Lung (tissue), 12 donors: ENCODE data around the gene DISP2. TPM values are rescaled to one million over a fixed set of nuclear protein-coding genes. Genes with fewer than 3 reads are reported as not detected.

Experiments used
- ATAC-seq: fragments of 200-7000 bp; cut with Tn5 transposase; one replicate; pipeline ENCODE4 v1.9.1; 2020; ENCODE audit warnings: moderate number of reproducible peaks; ENCODE audit not compliant: insufficient read depth, low FRiP score
- DNase-seq, 3 donors: peaks; one replicate each; pipeline ENCODE4 v3.0.0-alpha.2; 2013 to 2017
- H3K27ac ChIP-seq, 2 donors: one replicate each; pipeline ENCODE4 v1.5.1; 2013; ENCODE audit warnings: mild to moderate bottlenecking in 2 of 2, moderate library complexity in 2 of 2, control low read depth in 1 of 2, inconsistent platforms in 1 of 2, low read depth in 1 of 2, low read length in 1 of 2
- H3K27me3 ChIP-seq, 3 donors: one replicate each; pipeline ENCODE4 v1.5.1; 2013; ENCODE audit warnings: low read length in 2 of 3; ENCODE audit not compliant: control insufficient read depth in 3 of 3, insufficient read depth in 3 of 3
- H3K36me3 ChIP-seq, 4 donors: one replicate each; pipeline ENCODE4 v1.5.1; 2013; ENCODE audit warnings: low read length in 4 of 4, mild to moderate bottlenecking in 1 of 4, moderate library complexity in 1 of 4; ENCODE audit not compliant: control insufficient read depth in 4 of 4, insufficient read depth in 4 of 4
- H3K4me1 ChIP-seq, 5 donors: one replicate each; pipeline ENCODE4 v1.5.1; 2013; ENCODE audit warnings: low read length in 5 of 5, mild to moderate bottlenecking in 2 of 5, moderate library complexity in 1 of 5; ENCODE audit not compliant: control insufficient read depth in 5 of 5, insufficient read depth in 5 of 5
- H3K4me3 ChIP-seq: one replicate; pipeline ENCODE4 v1.5.1; 2013; ENCODE audit warnings: mild to moderate bottlenecking, control low read depth, moderate library complexity
- H3K9ac ChIP-seq, 2 donors: one replicate each; pipeline ENCODE4 v1.5.1; 2013; ENCODE audit warnings: low read length in 2 of 2, control low read depth in 1 of 2; ENCODE audit not compliant: insufficient read depth in 1 of 2
- H3K9me3 ChIP-seq, 4 donors: one replicate each; pipeline ENCODE4 v1.5.1; 2013; ENCODE audit warnings: low read length in 3 of 4, mild to moderate bottlenecking in 1 of 4, moderate library complexity in 1 of 4; ENCODE audit not compliant: control insufficient read depth in 4 of 4, insufficient read depth in 3 of 4
- WGBS, 2 donors: extraction: QIAGEN DNeasy Blood & Tissue Kit; methylation state at CpG; one replicate each; pipeline ENCODE4 v1.1.7; 2013; 5-methylcytosine and 5-hydroxymethylcytosine counted together
- polyA plus RNA-seq, 2 donors: library from polyadenylated mRNA; stranded (reverse); fragments of 200-250 nt; gene quantifications; one replicate each; pipeline ENCODE4 v1.2.1, GENCODE V29; 2013
- total RNA-seq, 2 donors: library from RNA; depleted of rRNA in 1 of 2; stranded (reverse); fragments of >200 nt in 1 of 2; gene quantifications; one replicate each; pipeline ENCODE4 v1.2.1, GENCODE V29; 2014 to 2021
- TF ChIP-seq, protein P1 (sequence below): IDR thresholded peaks from 2 replicates; pipeline ENCODE4 v1.5.1; 2012; ENCODE audit warnings: mild to moderate bottlenecking; ENCODE audit errors: control extremely low read depth, extremely low read depth
- donor health status: control.
- donor health status: control.
- donor health status: Bipolar disorder and iron deficiency.
- donor health status: healthy.
- donor health status: DM: yes; HTN: yes; CAD: no.

Gene DISP2
- total and polyA plus RNA-seq, 4 donors: 0.06 to 2.5 (median 0.76) TPM

DNA sequence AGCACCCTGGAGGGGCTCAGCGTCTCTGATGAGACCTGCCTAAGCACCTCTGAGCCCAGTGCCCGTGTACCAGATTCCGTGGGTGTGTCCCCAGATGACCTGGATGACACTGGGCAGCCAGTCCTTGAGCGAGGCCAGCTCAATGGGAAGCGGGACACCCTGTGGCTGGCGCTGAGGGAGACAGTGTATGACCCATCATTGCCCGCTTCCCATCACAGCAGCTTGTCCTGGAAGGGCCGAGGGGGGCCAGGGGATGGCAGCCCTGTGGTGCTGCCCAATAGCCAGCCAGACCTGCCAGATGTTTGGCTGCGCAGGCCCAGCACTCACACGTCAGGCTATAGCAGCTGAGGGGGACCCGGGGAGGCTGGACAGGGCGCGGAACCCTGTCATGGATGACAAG, 12.0 kb downstream of the DISP2 start:
- Histone ChIP-seq H3K4me1 (peaks cover 0 to 13% (median 0%) of the 10 kb centered on the region in 5 donors), H3K9me3 (no peaks in the 10 kb centered on the region), H3K27ac (no peak overlapping the region), H3K36me3 (no peaks in the 10 kb centered on the region), H3K4me3 (no peak overlapping the region), H3K27me3 (no peaks in the 10 kb centered on the region), H3K9ac (no peak overlapping the region)
- TF ChIP-seq, protein P1, sequence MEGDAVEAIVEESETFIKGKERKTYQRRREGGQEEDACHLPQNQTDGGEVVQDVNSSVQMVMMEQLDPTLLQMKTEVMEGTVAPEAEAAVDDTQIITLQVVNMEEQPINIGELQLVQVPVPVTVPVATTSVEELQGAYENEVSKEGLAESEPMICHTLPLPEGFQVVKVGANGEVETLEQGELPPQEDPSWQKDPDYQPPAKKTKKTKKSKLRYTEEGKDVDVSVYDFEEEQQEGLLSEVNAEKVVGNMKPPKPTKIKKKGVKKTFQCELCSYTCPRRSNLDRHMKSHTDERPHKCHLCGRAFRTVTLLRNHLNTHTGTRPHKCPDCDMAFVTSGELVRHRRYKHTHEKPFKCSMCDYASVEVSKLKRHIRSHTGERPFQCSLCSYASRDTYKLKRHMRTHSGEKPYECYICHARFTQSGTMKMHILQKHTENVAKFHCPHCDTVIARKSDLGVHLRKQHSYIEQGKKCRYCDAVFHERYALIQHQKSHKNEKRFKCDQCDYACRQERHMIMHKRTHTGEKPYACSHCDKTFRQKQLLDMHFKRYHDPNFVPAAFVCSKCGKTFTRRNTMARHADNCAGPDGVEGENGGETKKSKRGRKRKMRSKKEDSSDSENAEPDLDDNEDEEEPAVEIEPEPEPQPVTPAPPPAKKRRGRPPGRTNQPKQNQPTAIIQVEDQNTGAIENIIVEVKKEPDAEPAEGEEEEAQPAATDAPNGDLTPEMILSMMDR: no peak
- no peak for DNase-seq
- WGBS, 2 donors: 94 to 96% methylated on average over 13 of the region's 13 CpGs
- no peak for ATAC-seq

DNA sequence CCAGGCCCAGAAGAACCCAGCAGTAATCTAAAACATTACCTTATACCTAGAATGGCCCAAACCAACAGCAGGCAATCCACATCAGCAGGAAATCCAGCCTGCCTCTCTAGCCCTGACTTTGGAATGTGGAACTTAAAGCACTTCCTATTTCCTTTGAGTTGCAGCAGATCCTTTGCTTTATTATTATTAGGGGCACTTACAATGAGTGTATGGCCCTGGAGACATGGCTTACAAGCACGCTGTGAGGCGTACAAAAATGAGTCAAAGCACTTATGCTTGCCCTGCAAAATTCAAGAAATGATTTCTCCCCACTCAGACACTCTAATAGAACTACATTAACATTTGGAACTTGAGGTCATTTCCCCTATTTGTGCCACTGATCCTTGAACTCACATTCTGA, 15.0 kb downstream of the DISP2 start:
- Histone ChIP-seq H3K27me3 (peaks cover 0 to 2% (median 0%) of the 10 kb centered on the region in 3 donors), H3K9me3 (no peaks in the 10 kb centered on the region), H3K27ac (no peak overlapping the region), H3K4me3 (no peak overlapping the region), H3K36me3 (no peaks in the 10 kb centered on the region), H3K4me1 (peaks cover 0 to 6% (median 0%) of the 10 kb centered on the region in 5 donors), H3K9ac (no peak overlapping the region)
- ATAC-seq: peak; percentile 28
- DNase-seq: peak in 1 of 3 donors; percentile 39
- TF ChIP-seq, protein P1: no peak
- 43 to 63% methylated on average over 2 of the region's 2 CpGs for WGBS, 2 donors

DNA sequence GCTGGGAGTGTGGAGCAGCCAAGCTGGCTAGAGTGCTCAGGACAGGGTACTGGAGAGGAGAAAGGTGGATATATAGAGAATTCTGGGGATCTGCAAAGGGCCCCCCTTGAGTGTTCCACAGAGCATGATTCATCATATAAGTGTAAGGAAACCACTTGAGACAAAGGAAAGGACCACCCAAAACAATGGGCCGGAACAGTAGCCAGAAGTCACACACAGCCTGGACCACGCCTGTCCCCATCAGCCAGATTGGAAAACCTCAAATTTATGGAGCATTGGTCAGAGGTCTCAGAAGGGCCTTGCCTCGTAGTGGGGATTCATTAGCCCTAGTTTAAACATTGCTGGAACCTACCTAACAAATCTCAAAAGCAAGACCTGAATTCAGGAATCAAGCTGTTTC, 19.6 kb downstream of the DISP2 start:
- 76 to 86% methylated on average over 3 of the region's 3 CpGs for WGBS, 2 donors

More for the DNA sequence above, 19.6 kb downstream of the DISP2 start:
- peaks cover 0 to 2% (median 0%) of the 10 kb centered on the region in 5 donors for H3K4me1 ChIP-seq
- H3K27ac ChIP-seq: no peak overlapping the region
- ATAC-seq: no peak
- H3K9me3 ChIP-seq: no peaks in the 10 kb centered on the region
- no peak overlapping the region for H3K9ac ChIP-seq
- H3K36me3 ChIP-seq: no peaks in the 10 kb centered on the region
- peaks cover 0 to 2% (median 0%) of the 10 kb centered on the region in 3 donors for H3K27me3 ChIP-seq
- DNase-seq: no peak
- H3K4me3 ChIP-seq: no peak overlapping the region
- TF ChIP-seq, protein P1: no peak
